ENCODE data around the gene RASA2.

GRCh38 chr3:141478139-141478538, 8.7 kb upstream of the RASA2 start:
- TF ChIP-seq POLR2A (IDR thresholded peaks at IDR 0.05) (no peak), EP300 (IDR thresholded peaks at IDR 0.05) (no peak), CTCF (IDR thresholded peaks at IDR 0.05) (no peak), POLR2AphosphoS5 (IDR thresholded peaks at IDR 0.05) (no peak)

Data from stomach (tissue), 4 donors.